Smooth muscle cell (in vitro differentiated cells): Measurements from ENCODE around the gene CDKL2. TPM values are rescaled to one million over a fixed set of nuclear protein-coding genes. Genes with fewer than 3 reads are reported as not detected.

ENCODE experiments used
- DNase-seq: peaks from one replicate; lab custom pipeline; 2025; ENCODE audit not compliant: unreplicated experiment; lab: John Stamatoyannopoulos, UW
- H2AFZ ChIP-seq: fragments of 200-600 bp; sonication (generic); 2 replicates; pipeline ENCODE4 v1.6.0; 2016; ENCODE audit warnings: antibody characterized with exemption, low read depth, mild to moderate bottlenecking
- H3F3A ChIP-seq: fragments of 200-600 bp; sonication (generic); 2 replicates; pipeline ENCODE4 v1.6.0; 2017; ENCODE audit warnings: antibody characterized with exemption, low read depth
- H3K27ac ChIP-seq: fragments of 200-600 bp; sonication (generic); 2 replicates; pipeline ENCODE4 v1.5.1; 2016; ENCODE audit warnings: low read depth, mild to moderate bottlenecking
- H3K27me3 ChIP-seq: fragments of 200-600 bp; sonication (generic); 2 replicates; pipeline ENCODE4 v1.6.1; 2016; ENCODE audit warnings: low read depth, mild to moderate bottlenecking
- H3K36me3 ChIP-seq: fragments of 200-600 bp; sonication (generic); 2 replicates; pipeline ENCODE4 v1.5.1; 2016; ENCODE audit warnings: low read depth
- H3K4me1 ChIP-seq: fragments of 200-600 bp; sonication (generic); 2 replicates; pipeline ENCODE4 v1.5.1; 2016; ENCODE audit warnings: low read depth
- H3K4me2 ChIP-seq: fragments of 200-600 bp; sonication (generic); 2 replicates; pipeline ENCODE4 v1.6.0; 2016; ENCODE audit warnings: mild to moderate bottlenecking
- H3K4me3 ChIP-seq: fragments of 200-600 bp; sonication (generic); 2 replicates; pipeline ENCODE4 v1.5.1; 2016; ENCODE audit warnings: mild to moderate bottlenecking
- H3K79me2 ChIP-seq: fragments of 200-600 bp; sonication (generic); 2 replicates; pipeline ENCODE4 v1.6.0; 2016; ENCODE audit warnings: low read depth, mild to moderate bottlenecking
- H3K9ac ChIP-seq: fragments of 200-600 bp; sonication (generic); 2 replicates; pipeline ENCODE4 v1.6.0; 2016; ENCODE audit warnings: low read depth
- H3K9me3 ChIP-seq: fragments of 200-600 bp; sonication (generic); replicated peaks from 2 replicates; pipeline ENCODE4 v1.5.1; 2016; ENCODE audit warnings: low read depth
- H4K20me1 ChIP-seq: fragments of 200-600 bp; sonication (generic); 2 replicates; pipeline ENCODE4 v1.6.0; 2016; ENCODE audit warnings: low read depth
- WGBS: methylation state at CpG from one replicate; pipeline ENCODE4 v1.1.7; 2016; ENCODE audit warnings: low lambda C conversion rate; 5-methylcytosine and 5-hydroxymethylcytosine counted together
- polyA plus RNA-seq: library from polyadenylated mRNA; unstranded; fragments of >200 nt; fragmentation: Nextera tagmentation; extraction: Ambion mirVana; gene quantifications from 2 replicates; pipeline ENCODE4 v1.2.1, GENCODE V29; 2016
- total RNA-seq: library from RNA; depleted of rRNA; stranded (reverse); fragments of >200 nt; gene quantifications from 2 replicates; pipeline ENCODE4 v1.2.3, GENCODE V29; 2014
- TF ChIP-seq, protein P1 (sequence below): fragments of 200-600 bp; sonication (generic); IDR thresholded peaks from 2 replicates; pipeline ENCODE4 v1.5.1; 2017; ENCODE audit warnings: borderline replicate concordance, mild to moderate bottlenecking, antibody characterized with exemption; ENCODE audit not compliant: insufficient read depth, poor library complexity, severe bottlenecking

The CDKL2 gene
- total RNA-seq (1.4 and 8.4 TPM in 2 replicates), polyA plus RNA-seq (0.58 and 1.6 TPM in 2 replicates)

- Histone ChIP-seq H3K4me2 (peak within 1 kb of the TSS; percentile 87), H3K4me1 (peaks cover 3% of the 10 kb centered on the region), H3K79me2 (no peaks in the 10 kb centered on the region), H3K27me3 (no peaks in the 10 kb centered on the region), H2AFZ (peak within 1 kb of the TSS; percentile 88), H3K4me3 (peak within 1 kb of the TSS; percentile 70), H3F3A (no peaks in the 10 kb centered on the region), H3K27ac (no peak within 1 kb of the TSS), H4K20me1 (no peaks in the 10 kb centered on the region), H3K9me3 (no peaks in the 10 kb centered on the region), H3K36me3 (no peaks in the 10 kb centered on the region), H3K9ac (no peak within 1 kb of the TSS)
- WGBS: 1% methylated on average over 57 of the region's 57 CpGs
- TF ChIP-seq, protein P1, sequence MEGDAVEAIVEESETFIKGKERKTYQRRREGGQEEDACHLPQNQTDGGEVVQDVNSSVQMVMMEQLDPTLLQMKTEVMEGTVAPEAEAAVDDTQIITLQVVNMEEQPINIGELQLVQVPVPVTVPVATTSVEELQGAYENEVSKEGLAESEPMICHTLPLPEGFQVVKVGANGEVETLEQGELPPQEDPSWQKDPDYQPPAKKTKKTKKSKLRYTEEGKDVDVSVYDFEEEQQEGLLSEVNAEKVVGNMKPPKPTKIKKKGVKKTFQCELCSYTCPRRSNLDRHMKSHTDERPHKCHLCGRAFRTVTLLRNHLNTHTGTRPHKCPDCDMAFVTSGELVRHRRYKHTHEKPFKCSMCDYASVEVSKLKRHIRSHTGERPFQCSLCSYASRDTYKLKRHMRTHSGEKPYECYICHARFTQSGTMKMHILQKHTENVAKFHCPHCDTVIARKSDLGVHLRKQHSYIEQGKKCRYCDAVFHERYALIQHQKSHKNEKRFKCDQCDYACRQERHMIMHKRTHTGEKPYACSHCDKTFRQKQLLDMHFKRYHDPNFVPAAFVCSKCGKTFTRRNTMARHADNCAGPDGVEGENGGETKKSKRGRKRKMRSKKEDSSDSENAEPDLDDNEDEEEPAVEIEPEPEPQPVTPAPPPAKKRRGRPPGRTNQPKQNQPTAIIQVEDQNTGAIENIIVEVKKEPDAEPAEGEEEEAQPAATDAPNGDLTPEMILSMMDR: no peak
- DNase-seq: peak; percentile 40
These were observed at the start of gene CDKL2 for GRCh38 chr4:75630174-75630936. CDKL2 (minus strand) TSS chr4:75630528; CDS start chr4:75625988, 4,540 bp downstream.

DNA sequence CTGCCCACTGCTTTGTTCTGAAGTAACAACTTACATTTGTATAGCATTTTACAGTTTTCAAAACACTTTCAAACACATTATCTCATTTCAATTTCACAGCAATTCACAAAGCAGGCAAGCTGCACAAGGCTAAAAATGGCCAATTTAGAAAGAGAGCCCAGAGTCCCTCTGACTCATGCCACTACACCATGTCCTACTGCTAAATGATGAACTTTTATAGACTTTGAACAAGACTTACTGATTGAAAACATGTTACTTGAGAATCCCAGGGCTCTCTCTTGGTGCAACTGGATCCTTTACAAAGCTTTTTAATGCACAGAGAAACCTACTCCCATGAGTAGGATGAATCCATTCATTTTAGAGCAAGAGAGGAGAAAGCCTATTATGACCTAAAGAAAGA lies 48.6 kb upstream of the CDKL2 start:
- Histone ChIP-seq H3K36me3 (no peaks in the 10 kb centered on the region), H3K27ac (no peak overlapping the region), H2AFZ (no peak overlapping the region), H3K9ac (no peak overlapping the region), H3K4me3 (no peak overlapping the region), H3F3A (no peaks in the 10 kb centered on the region), H3K9me3 (no peaks in the 10 kb centered on the region), H4K20me1 (no peaks in the 10 kb centered on the region), H3K4me2 (no peak overlapping the region), H3K4me1 (peaks cover 4% of the 10 kb centered on the region), H3K27me3 (no peaks in the 10 kb centered on the region), H3K79me2 (no peaks in the 10 kb centered on the region)
- no peak for DNase-seq
- TF ChIP-seq, protein P1: no peak

DNA sequence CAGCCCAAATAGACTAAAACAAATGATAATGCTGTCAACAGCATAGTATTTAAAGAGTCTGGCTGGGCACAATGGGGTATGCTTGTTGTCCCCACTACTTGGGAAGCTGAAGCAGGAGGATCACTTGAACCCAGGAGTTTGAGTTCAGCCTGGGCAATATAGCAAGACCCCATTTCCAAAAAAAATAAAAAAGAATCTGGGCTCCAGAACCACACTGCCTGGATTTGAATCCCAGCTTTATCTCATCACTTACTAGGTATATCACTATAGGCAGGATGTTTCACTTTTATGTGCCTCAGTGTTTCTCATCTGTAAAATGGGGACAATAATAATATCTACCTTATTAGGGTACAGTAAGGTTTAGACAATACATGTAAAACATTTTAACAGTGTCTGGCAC lies 48.1 kb upstream of the CDKL2 start:
- no peak for DNase-seq
- H3K4me3 ChIP-seq: no peak overlapping the region
- H3K27me3 ChIP-seq: no peaks in the 10 kb centered on the region
- no peak overlapping the region for H2AFZ ChIP-seq
- no peak overlapping the region for H3K4me2 ChIP-seq
- H3K79me2 ChIP-seq: no peaks in the 10 kb centered on the region
- peaks cover 7% of the 10 kb centered on the region for H3K4me1 ChIP-seq
- H3K36me3 ChIP-seq: no peaks in the 10 kb centered on the region
- no peaks in the 10 kb centered on the region for H4K20me1 ChIP-seq
- H3K27ac ChIP-seq: no peak overlapping the region
- H3K9me3 ChIP-seq: no peaks in the 10 kb centered on the region
- H3K9ac ChIP-seq: no peak overlapping the region
- TF ChIP-seq, protein P1: no peak
- H3F3A ChIP-seq: no peaks in the 10 kb centered on the region

DNA sequence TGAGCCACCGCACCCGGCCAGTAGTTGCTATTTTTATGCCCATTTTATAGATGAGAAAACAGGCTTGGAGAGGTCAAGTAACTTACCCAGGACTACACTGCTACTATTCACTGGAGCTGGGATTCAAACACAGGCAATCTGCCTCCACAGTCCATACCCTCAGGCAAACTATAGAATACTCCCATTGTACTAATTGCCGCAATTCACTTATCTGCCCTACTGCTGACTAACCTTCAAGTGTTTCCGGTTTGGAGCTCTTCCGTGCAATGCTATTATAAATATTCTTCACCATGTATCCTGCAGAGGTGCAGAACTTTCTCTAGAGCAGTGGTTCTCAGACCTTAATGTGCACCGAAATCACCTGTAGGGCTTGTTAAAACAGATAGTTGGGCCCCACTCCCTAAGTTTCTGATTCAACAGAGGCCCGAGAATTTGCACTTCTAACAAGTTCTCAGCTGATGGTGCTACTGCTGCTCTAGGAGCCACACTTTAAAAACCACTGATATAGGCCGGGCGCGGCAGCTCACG lies 44.7 kb upstream of the CDKL2 start:
- H2AFZ ChIP-seq: no peak overlapping the region
- peaks cover 23% of the 10 kb centered on the region for H4K20me1 ChIP-seq
- no peak for DNase-seq
- no peak overlapping the region for H3K9ac ChIP-seq
- no peaks in the 10 kb centered on the region for H3F3A ChIP-seq
- no peaks in the 10 kb centered on the region for H3K36me3 ChIP-seq
- H3K4me2 ChIP-seq: no peak overlapping the region
- no peaks in the 10 kb centered on the region for H3K9me3 ChIP-seq
- H3K27ac ChIP-seq: no peak overlapping the region
- TF ChIP-seq, protein P1: no peak
- 73% methylated on average over 11 of the region's 11 CpGs for WGBS
- H3K4me1 ChIP-seq: peaks cover 27% of the 10 kb centered on the region
- no peak overlapping the region for H3K4me3 ChIP-seq
- no peaks in the 10 kb centered on the region for H3K27me3 ChIP-seq
- peaks cover 31% of the 10 kb centered on the region for H3K79me2 ChIP-seq
